Activated CD8-positive, alpha-beta memory T cell treated with anti-CD3 and anti-CD28 coated beads for 1 hour (primary cell): ENCODE results near the gene RAB17.

ENCODE experiments used
- DNase-seq, 2 donors: peaks; one replicate each; pipeline ENCODE4 v3.0.0-alpha.2; 2020; ENCODE audit warnings: low read depth in 1 of 2; ENCODE audit errors: extremely low read depth in 1 of 2

The RAB17 gene

DNA sequence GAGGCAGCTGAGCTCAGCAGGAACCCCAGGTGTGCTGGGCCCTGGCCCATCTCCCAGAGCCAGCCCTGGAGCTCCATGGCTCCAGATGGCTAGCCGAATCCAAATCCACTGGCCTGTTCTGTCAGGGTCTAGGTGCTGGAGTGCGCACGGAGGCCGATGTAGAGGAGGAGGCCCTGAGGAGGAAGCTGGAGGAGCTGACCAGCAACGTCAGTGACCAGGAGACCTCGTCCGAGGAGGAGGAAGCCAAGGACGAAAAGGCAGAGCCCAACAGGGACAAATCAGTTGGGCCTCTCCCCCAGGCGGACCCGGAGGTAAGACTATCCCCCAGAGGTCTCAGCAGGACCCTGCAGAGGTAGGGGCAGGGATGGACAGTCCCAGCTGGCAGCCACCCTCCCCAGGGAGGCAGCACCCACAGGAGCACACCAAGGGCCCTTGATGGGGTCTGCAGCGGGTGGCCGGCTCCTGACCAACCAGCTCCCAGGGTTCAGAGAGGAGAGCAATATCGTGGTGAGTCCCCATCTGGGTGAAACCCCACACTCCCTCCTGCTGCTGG lies 50.2 kb downstream of the RAB17 start:
- DNase-seq: no peak

DNA sequence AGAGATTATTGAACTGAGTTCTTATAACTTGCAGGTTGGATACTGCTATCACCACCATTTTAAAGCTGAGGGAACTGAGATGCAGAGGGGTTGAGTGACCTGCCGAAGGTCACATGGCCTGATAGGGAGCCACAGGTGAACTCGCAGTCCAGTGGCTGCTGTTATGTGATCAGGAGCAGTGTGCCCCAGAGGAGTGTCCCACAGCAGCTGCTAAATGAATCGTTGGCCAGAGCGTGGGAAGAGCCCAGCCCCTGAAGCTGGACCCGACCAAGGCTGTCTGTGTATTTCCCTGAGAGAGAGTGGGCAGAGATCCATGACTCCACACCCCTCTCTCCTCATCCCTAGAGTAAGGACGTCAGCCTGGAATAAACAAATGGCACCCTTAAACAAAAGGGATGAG lies 50.9 kb downstream of the RAB17 start:
- DNase-seq: no peak

- no peak for DNase-seq
Observed at GRCh38 chr2:237538901-237539300, 51.6 kb downstream of the RAB17 start.

DNA sequence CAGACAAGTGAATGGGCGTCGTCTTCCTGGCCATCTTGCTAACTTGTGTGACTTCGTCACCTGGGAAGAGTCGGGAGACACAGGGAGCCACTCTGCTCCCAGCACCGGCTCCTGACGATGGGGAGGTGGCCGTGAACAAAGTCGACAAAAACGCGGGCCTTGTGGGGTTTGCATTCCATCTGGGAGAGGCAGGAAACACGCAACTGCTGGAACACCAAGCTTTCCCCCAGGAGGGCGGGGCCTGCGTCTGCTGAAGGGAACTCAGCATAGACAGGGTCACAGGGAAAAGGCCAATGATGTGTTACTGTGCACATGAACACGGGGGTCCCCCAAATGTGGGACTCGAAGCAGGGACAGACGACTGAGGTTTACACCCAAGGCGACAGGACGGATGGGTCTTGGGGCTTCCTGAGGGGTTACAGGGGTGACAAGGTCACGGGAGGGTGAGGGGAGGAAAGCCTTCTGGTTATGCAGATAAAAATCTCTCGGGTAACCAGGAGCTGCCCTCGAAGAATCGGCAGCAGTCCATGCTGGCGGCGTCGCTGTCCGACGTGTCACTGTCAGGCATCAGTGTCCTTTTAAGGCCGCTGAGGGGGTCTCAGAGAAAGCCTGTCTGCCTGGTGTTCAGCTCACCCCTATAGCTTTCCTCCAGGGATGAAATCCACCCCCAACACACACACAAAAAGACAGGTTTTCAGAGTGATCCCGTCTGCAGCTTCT lies 52.4 kb downstream of the RAB17 start:
- DNase-seq: no peak

DNA sequence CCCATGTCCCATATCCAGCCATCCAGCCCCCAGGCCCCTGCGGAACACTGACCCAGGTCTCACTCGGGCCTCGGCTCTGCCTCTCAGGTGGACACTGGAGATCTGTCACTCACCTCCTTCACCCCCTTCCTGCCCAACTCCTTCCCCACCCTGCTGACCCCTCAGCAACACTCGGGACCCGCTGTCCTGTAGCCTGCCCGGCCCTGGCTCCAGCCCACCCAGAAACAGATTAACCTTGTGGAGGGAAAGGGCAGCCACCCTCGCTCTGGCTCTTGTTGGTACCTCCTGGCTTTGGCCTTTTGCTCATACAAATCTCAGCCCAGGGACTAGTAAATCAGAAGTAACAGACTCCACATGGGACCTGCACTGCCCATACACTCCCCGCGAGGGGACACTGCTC lies 53.9 kb downstream of the RAB17 start:
- no peak for DNase-seq

DNA sequence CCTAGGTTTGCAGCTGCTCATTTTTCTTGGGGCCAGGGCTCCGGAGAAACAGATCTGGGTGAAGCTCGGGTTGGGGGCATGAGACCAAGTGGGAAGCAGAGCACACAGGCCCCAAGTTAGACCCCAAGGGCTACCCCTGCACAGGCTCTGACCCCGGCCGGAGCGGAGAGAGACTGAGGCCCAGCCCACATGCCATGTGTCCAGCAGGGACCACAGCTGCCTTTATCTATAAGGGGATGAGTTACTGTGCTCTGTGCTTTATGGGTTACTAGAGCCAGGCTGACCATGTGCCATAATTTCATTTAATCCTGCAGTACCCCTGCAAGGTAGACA lies 54.5 kb downstream of the RAB17 start:
- DNase-seq: no peak

- no peak for DNase-seq
Observed at GRCh38 chr2:237535385-237536082, 55.0 kb downstream of the RAB17 start.

- DNase-seq: no peak
Observed at GRCh38 chr2:237534380-237534779, 56.2 kb downstream of the RAB17 start.

DNA sequence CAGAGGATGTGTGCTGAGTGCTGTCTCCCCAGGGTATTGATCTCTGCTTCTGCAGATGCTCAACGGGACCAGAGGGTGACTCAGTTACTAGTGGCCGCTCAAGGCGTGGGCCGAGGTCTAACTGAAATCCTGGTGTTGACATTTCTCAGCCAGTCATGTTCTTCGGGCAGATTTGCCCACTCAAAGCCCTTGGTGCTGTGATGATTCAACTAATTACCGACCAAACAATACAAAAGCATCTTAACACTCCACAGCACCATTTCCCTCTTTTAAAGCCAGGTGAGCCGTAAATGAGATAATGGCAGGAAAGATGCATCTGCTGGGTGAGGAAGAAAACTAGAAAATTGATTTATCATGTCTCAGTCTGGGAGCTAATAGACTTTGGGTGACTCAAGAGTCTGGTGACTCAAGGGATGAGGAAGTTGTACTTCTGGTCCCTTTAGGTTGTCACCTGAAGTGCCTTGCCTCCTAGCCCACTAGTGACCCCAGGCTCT lies 56.8 kb downstream of the RAB17 start:
- no peak for DNase-seq

- no peak for DNase-seq
Observed at GRCh38 chr2:237532160-237532559, 58.4 kb downstream of the RAB17 start.

DNA sequence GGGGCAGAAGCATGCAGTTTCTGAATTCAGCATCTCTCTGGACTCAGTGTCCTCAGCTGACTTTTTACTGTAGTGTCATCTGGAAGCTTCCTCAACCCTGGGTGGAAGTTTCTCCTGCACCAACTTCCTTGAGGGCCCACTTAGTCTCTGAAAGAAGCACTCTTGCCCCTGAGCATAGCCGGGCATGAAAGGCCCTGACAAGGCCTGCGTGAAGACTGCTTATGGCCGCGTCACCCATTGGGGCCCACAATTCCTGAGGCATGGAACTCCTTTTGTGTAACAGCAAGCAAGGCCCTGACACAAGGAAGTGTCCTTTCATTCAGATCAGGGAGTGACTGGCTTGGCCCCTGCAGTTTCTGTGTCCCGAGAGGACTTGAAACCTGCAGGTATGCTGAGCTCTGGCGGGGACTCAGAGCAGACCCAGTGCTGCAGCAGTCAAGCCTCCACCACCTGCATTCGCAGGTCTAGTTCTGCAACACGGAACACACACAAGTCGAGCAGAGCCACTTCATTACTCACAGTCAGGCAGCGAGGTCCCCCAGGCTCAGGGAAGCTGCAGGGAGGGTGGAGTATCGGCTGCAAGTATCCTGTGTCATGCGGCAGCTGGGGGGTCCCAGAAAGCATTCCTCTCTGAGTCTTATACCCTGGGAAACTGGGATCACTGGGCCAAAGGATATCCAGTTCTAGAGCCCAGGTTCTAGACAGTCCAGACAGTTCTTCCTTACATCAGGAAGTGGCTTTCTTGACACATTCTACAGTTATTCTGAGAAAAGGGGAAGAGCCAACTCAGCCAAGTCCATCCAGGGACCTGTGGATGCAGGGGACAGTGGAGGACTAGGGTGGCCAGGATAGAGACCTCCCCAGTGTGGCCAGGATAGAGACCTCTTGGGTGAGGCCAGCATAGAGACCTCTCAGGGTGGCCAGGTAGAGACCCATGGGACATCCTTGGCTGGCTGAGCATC lies 59.8 kb downstream of the RAB17 start:
- DNase-seq: no peak

DNA sequence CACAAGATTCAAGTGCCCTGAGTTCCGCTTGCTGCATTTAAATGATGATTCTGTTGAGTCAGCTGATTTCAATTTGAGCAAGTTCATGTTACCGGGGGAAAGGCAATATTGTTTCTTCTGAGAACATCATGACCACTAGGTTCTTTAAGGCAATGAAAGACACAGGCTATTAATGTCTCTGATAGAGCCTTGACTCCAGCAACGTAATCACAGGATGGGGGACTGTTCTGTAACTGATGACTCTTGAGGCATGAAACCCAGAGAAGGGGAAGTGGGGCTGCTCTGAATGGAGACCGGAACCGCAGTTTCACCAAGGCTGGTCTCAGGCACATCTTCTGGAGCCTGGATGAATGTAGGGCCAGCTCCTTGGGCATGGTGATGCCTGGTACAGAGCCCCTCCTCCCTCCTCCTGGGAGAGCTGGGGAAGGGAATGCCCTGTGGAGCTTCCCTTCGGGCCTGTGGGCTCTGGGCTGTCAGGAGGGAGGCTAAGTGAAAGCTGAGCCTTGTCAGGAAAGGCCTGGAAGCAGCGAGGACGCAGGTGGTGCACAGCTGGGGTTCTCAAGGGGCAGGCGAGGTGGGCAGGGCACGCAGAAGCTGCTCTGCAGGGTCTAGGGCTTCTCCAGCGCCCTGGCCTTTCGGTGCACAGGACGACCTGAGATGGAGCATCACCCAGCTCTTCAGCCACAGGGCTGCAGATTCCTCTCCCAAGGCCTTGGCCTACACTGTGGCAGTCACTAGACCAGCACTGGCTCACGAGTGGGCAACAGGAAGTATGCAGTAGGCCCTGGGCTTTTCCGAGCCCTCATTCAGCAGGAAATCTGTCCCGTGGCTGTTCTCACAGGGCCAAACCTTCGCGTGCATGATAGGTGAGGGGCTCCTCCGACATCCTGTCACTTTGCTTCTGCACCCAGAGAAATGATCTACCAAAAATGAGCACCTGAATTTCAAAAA lies 60.8 kb downstream of the RAB17 start:
- no peak for DNase-seq

DNA sequence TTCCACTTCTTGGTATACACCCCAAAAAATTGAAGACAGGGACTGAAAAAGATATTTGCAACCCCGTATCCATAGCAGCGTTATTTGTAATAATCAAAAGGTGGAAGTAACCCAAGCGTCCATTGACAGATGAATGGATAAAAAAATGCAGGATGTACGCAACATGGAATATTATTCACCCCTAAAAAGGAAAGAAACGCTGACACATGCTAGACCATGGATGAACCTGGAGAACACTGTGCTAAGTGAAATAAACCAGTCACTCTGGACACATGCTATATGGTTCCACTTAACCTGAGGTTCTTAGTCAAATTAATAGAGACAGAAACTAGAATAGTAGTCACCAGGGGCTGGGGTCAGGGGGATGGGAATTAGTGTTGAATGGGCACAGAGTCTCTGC lies 62.8 kb downstream of the RAB17 start:
- DNase-seq: no peak

DNA sequence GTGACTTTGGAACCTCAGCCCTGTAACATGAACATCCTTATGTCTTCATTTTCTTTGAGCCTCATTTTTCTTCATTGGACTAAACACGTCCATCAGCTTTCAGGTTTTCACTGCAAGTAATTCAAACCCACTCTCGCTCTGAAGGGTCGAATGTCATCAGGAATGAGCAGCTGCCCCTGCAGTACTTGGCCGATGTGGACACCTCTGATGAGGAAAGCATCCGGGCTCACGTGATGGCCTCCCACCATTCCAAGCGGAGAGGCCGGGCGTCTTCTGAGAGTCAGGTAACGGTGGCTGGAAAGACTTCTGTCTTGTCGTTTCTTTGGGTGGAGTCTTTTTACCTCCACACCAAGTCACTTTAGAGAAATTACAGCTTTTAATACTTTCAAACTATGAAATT lies 63.3 kb downstream of the RAB17 start:
- DNase-seq: no peak

- no peak for DNase-seq
Observed at GRCh38 chr2:237525559-237526157, 64.9 kb downstream of the RAB17 start.

- DNase-seq: no peak
Observed at GRCh38 chr2:237524631-237525030, 65.9 kb downstream of the RAB17 start.
